Head of caudate nucleus (tissue), 42 donors: ENCODE results near the gene GAS2L1.

Experiments
- DNase-seq, 42 donors: peaks; one replicate each; pipeline versions ENCODE4 v3.0.0 to v3.0.0-alpha.2; 2020 to 2021; ENCODE audit warnings: mixed read lengths in 7 of 42
- intact Hi-C: fragments of 100-400 bp; cut with DNase I; formaldehyde crosslinking; loops from one replicate; pipeline ENCODE4 v1.15.0; 2022

GAS2L1 gene

GRCh38 chr22:29306175-29306834 is at the start of gene GAS2L1:
Gene GAS2L1, plus strand, starts transcription at chr22:29306650. Its CDS starts 1,456 bp downstream, at chr22:29308106.
- DNase-seq, result peak; percentile 56 to 91 (median 80)
- intact Hi-C loops, result loop anchor here (5.0 kb wide), 1 partner anchor 39 kb away; the partner anchor contains the start of genes EWSR1 and RHBDD3

DNA sequence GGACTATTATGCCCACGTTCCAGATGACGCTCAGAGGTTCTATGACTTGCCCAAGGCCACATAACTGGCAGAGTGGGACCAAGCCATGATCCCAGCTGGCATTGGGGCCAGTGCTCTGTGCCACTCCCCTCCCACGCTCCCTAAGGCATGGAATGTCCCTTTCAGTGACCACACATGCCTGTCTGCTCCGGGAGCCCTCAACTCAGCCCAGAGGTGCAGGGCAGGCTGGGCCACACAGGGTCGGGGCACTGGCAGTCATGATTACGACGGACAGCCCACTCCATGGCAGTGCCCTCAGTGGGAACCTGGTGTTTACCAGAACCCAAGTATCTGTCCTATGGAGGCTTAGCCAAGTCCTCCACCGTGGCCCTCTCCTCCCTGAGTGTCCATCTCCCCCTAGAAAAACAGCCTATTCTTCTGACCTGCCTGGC is 48.7 kb upstream of the GAS2L1 start:
- intact Hi-C loops, result no loop called here
- peak in 2 of 42 donors; percentile 5 to 15 for DNase-seq

GRCh38 chr22:29258407-29259252 is 47.8 kb upstream of the GAS2L1 start:
- DNase-seq, result peak in 3 of 42 donors; percentile 2 to 23 (median 12)
- intact Hi-C loops, result no loop called here

DNA sequence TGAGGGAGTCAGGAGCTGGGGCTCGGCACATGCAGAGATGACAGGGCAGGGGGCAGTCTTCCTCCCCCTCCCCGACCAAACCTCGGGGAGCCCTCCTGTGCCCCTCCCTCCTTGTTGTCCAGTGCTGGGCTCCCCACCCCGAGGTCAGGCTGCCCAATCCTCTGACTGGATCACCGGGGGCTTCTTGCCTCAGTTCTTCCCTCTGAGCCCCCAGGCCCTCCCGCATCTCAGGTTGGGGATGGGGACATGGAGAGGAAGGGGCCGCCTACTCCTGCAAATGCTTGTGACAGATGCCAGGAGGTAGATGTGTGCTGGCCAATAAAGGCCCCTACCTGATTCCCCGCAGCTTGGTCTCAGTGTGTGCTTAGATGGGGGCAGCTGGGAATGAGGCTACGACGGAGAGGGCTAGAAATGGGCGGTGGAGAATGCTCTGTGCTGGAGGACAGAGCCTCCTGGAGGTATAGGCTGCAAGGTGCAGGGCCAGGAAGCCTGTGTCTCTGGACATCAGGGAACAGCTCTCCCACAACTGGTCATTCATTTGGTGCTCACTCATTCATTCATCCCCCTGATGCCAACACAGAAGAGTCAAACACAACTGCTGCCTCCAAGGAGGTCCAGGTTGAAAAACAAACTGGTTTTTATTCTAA is 47.1 kb upstream of the GAS2L1 start:
- intact Hi-C loops, result no loop called here

DNA sequence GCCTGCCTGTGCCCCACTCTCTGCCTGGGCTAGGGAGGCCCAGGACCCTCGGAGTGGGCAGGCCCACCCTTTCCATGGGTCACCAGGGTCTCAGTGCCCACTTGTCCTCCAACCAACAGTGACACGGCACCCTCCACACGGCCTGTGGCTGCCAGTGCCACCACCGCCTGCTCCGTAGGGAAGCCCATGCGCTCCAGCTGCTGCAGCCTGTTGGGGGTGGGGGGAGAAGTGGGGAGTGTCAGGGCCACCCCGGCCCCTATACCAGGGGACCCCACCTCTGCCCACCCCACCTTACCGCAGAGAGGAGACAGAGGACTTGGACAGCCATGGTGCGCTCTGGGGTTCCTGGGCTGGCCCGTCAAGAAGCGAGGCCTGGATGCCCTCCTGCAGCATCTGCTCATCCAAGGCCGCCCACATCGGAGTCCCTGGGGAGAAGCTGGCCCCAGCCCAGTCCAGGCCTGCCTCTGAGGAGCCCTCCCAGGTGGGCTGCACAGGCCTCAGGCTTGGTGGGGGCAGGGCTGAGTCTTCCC is 46.4 kb upstream of the GAS2L1 start:
- peak in 2 of 42 donors; percentile 9 to 23 for DNase-seq
- intact Hi-C loops, result no loop called here

More for the DNA sequence above, 47.1 kb upstream of the GAS2L1 start:
- DNase-seq, result peak in 2 of 42 donors; percentile 4 to 7

DNA sequence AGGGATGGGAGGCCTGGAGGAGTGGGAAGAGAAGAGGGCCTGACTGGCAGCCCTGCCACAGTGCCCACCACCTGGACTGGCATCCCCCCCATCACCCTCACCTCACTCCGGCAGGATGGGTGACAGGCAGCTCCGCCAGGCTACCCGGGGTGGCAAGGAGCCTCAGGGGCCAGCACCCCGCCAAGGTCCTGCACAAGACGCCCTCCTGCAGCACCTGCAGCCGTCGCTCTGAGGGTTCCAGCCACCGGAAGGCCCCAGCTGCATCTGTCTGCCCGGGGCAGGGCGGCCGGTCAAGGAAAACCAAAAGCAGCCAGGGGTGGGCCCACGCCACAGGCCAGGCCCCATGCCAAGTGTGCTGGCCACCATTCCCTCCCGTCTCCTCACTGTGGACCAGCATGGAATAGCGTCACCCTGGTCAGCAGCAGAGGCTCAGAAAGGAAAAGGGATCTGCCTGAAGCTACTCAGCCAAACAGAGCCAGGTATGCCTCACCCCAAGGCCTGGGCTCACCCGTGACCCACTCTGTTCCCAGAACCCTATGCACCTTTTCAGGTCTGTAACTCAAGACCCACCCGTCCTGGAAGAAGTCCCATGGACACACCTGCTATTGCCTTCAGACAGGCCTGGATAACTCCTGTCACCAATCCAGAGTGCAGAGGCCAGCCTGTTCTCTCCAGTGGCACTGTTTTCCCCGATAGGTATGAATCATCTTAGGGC is 45.7 kb upstream of the GAS2L1 start:
- peak in 2 of 42 donors; percentile 14 to 29 for DNase-seq
- intact Hi-C loops, result no loop called here

DNA sequence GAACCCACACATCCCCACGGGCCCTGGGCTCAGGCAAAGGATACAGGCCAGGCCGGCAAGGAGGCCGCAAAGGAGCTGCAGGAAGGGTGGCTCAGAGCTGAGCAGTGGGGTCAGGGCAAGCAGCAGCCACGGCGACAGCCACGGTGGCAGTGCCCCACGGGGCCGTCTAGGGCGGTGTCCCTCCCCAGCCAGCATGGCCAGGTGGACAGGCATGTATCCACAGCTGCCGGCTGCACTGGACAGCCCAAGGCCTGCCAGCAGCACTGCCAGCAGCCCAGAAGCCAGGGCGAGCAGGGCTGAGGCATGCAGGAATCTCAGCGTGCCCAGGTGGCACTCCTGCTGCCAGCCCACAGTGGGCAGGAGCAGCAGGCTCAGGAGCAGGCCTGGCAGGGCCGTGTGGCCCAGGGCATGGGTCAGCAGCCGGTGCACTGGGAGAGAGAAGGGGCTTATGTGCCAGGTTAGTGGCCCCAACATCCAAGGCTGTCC is 42.6 kb upstream of the GAS2L1 start:
- no peak for DNase-seq
- intact Hi-C loops, result no loop called here

DNA sequence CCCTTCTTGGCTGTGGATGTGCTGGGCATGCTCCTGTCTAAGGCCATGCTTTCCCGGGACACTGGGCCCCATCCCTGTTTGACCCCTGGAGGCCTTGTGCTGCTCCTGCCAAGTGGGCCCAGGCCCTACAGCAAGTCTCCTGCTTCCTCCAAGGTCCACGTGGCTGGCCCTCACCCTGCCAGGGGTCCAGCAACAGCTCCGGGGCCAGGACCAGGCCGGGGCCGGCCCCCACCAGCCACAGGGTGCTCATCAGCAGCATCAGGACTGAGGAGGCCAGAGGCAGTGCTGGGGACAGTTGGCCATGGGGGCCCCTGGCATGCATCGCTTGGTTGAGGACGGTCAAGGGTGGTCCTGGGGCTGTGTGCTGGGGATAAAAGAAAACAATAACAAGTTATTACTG is 41.1 kb upstream of the GAS2L1 start:
- intact Hi-C loops, result loop anchor here (5.0 kb wide), 1 partner anchor 42 kb away; the partner anchor contains the start of gene GAS2L1
- peak in 1 of 42 donors; percentile 31 for DNase-seq

DNA sequence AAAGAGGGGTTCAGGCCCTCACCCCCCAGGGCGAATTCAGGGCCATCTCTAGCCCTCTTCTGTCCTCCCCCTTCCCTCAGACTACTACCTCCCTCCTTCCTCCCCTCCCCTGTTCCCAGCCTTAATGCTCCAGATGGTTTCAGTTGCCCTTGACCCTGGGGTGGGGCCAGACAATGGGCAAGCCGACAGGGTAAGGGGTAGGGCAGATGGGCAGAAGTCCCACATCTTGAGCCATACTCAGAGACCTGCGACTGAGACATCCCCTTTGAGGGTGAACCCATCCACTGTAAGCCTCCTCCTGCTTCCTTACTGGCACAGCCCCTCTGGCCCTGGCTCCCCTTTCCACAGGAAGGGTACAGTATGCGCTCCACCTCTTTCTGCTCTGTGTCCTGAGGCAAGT is 40.5 kb upstream of the GAS2L1 start:
- no peak for DNase-seq
- intact Hi-C loops, result loop anchor here (5.0 kb wide), 1 partner anchor 41 kb away; the partner anchor contains the start of gene GAS2L1

DNA sequence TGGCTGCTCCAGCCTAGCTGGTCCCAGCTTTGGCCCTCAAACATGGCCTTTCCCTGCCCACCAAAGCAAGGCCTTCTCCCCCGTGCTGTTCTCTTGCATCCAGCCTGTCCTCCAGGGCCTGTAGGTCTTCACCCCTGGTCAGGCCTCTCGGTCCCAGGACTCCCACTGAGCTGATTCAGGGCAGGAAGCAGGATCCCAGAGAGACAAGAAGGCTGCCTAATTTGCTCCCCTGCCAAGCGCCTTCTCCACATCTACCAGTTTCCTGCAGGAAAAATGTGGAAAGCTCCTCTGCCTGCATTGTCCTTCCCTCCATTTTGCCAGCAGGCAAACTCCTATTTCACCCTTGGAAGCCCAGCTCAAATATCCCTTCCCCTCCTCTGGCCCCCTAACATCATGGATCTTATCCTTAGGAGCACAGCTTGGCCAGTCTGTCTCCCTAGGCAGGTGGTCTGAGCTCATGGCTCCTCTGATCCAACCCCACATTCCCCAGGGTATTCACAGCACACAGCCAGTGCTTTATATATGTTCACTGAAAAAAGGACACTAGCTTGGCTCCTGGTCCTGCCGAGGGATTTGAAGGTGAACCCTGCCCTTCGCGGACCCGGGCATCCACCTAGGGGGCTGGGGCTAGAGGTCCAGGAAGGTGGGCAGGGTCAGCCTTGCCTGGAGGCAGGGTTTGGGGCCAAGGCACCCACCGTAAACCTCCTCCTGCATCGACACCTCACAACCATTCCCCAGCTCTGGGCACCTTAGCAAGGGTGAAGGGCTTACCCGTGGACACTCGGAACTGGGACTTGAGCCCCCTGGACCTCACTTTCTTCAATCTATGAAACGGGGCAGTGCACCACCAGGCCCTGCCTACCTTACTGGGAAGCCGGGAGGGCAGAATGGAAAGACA is 39.6 kb upstream of the GAS2L1 start:
- intact Hi-C loops, result loop anchor here (5.0 kb wide), 1 partner anchor 40 kb away; the partner anchor contains the start of gene GAS2L1

GRCh38 chr22:29267462-29267857 is 39.0 kb upstream of the GAS2L1 start:
- intact Hi-C loops, result loop anchor here (5.0 kb wide), 1 partner anchor 40 kb away; the partner anchor contains the start of gene GAS2L1
- peak in 1 of 42 donors; percentile 15 for DNase-seq

More for the DNA sequence above, 39.6 kb upstream of the GAS2L1 start:
- peak in 1 of 42 donors; percentile 33 for DNase-seq

GRCh38 chr22:29267858-29268510 is 38.5 kb upstream of the GAS2L1 start, which contains the start of the genes EWSR1 and RHBDD3:
Gene EWSR1, plus strand, starts transcription at chr22:29268268. Its CDS starts 69 bp downstream, at chr22:29268337.
Gene RHBDD3, minus strand, starts transcription at chr22:29267981. Its CDS starts 2,355 bp downstream, at chr22:29265626.
- intact Hi-C loops, result loop anchor here (5.0 kb wide), 1 partner anchor 39 kb away; the partner anchor contains the start of gene GAS2L1
- peak; percentile 88 to 99 (median 96) for DNase-seq

- peak in 40 of 42 donors; percentile 30 to 85 (median 63) for DNase-seq
- intact Hi-C loops, result loop anchor here (5.0 kb wide), 1 partner anchor 39 kb away; the partner anchor contains the start of gene GAS2L1
These were observed 37.8 kb upstream of the GAS2L1 start for GRCh38 chr22:29268511-29269229.

DNA sequence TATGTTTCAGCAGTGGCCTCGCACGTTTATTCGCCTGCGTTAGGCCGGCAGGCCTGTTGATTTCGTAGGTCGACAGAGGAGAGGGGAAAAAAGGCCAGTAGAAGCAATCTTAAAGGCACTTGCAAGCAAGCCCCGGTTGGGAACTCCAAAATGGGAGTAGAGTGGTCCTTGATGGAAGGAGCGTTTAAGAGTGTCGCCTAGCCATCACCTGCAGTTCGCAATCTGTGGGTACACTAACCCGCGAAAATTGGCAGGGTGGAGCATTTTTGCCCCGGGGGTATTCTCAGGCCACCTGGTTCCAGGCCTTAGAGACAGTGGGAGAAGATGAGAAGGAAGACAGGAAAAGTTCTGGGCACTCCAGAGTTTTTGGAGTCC is 37.2 kb upstream of the GAS2L1 start:
- DNase-seq, result peak in 1 of 42 donors; percentile 28

DNA sequence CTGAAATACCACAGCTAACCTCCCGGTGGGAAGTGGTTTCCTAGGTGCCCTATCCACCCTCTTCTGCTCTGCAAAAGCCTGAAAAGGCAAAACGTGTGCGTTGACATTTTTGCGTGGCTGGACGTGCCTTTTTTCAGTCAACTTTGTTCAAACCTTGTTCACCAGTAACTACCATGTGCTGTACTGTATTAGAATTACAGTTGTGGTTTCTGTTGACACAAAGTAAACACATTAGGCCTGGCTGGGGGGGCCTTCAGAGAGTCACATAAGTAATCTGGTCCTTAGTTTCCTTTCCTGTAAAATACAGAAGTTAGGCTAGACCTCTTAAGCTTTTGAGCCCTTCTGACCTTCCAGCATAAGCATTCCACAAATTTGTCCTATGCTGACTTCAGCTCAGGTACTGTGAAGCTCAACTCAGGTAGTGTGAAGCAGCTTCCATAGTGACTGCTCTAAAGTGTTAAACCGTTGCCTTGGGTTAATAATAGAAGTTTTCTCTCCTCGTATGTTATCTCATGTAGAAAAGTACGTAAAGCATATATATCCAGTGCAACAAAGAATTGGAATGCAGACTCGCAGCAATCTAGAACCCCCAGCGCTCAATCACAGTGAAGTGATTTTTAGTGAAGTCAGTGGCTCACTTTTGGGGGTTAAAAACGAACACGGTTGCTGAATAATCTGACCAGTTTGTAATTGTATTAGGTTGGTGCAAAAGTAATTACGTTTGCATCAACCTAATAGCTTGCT is 36.5 kb upstream of the GAS2L1 start:
- intact Hi-C loops, result loop anchor here (5.0 kb wide), 1 partner anchor 37 kb away; the partner anchor contains the start of gene GAS2L1
- DNase-seq, result peak in 2 of 42 donors; percentile 24 to 38

More for the DNA sequence above, 37.2 kb upstream of the GAS2L1 start:
- intact Hi-C loops, result loop anchor here (5.0 kb wide), 1 partner anchor 38 kb away; the partner anchor contains the start of gene GAS2L1
